Activated CD8-positive, alpha-beta memory T cell treated with anti-CD3 and anti-CD28 coated beads, Interleukin-2, amount 50 U/mL, for 24 hours (primary cell): Measurements from ENCODE around the gene KCNK1.

Source experiments
- DNase-seq: peaks from one replicate; pipeline ENCODE4 v3.0.0-alpha.2; 2020; ENCODE audit errors: extremely low read depth

The KCNK1 gene

DNA sequence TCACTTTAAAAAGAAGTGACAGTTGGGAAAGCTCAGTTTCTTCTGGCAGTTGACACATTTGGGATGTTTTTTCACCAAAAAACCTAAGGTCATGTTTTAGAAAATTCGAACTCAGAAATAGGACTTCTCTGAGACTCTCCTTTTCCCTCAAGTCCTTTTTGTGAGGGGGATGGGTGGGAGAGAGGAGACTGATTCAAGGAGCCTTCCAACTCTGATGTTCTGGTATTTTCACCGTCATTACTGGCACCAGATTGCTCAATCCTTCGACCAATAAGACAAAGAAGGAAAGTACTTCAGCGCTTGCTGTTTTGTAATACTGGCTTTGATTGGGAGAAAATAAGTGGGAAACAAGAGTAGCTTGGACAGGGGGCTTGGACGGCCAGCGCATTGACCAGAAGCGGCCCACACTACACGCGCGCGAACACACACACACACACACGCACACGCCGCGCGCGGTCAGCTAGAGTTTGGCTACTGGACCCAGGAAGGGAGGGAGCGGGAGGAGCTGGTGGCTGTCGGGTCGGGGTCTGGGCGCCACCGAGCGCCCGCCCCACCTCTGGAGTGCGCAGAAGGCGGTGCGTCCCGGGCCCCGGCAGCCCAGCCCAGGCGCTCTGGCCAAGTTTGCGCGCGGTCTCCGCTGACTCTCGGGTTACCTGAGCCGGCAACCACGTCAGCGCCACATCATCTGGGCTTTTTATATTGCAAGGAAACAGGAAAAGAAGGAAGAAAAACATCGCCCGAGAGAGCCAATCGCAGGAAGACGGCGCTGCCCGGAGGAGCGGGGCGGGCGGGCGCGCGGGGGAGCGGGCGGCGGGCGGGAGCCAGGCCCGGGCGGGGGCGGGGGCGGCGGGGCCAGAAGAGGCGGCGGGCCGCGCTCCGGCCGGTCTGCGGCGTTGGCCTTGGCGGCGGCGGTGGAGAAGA is at the start of gene KCNK1:
TSS of gene KCNK1 (plus strand) at position 855 of the 921 bp plus-strand sequence. CDS start at position 921, 66 bp downstream.
- DNase-seq = no peak

DNA sequence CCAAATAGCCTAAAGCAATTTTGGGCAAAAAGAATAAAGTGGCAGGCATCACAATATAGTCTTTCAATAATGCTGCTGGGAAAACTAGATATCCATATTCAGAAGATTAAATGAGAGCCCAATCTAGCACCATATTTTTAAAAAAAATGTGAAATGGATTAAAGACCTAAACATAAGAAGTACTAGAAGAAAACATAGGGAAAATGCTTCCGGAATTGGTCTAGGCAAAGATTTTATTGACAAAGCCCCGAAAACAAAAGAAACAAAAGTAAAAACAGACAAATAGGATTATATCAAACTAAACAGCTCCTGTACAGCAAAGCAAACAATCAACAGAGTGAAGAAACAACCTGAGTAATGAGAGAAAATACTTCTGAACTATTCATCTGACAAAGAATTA is 48.6 kb upstream of the KCNK1 start:
- DNase-seq = no peak

DNA sequence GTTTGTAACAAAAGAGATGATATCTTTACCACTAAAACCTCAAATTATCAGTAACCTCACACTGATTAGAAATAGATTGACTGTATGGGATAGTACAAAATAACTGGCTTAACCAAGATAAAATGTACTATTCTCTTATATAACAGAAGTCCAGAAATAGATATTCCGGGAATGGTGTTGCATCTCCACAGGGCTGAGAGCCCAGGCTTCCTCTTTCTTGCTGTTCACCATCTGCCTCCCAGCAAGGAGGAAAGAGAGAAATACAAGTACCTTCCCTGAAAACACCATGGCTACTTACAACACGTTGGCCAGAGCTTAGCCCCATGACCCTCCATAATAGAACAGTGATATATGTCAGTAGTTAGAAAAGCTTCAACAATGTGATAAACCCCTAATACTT is 47.0 kb upstream of the KCNK1 start:
- no peak for DNase-seq

GRCh38 chr1:233569636-233570035 is 44.3 kb upstream of the KCNK1 start:
- DNase-seq = no peak

DNA sequence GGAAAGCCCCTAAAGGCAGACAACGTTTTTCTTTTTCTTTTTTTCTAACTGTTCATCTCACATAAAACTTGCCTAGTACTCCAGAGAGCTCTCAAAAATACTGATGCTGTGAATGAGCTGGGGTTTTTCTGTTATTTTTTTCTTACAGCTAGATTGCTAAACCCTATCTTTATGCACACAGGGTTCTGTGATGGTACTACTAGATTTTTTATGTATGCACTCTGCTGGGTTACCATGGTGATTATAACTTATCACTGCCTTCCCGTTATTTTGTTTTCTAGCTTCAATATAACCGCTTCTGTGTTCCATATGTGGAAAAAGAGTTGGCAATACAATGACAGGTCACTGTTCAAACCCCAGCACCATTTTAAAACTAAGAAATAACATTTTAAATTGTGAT is 43.7 kb upstream of the KCNK1 start:
- DNase-seq = no peak

GRCh38 chr1:233570706-233571105 is 43.2 kb upstream of the KCNK1 start:
- no peak for DNase-seq

DNA sequence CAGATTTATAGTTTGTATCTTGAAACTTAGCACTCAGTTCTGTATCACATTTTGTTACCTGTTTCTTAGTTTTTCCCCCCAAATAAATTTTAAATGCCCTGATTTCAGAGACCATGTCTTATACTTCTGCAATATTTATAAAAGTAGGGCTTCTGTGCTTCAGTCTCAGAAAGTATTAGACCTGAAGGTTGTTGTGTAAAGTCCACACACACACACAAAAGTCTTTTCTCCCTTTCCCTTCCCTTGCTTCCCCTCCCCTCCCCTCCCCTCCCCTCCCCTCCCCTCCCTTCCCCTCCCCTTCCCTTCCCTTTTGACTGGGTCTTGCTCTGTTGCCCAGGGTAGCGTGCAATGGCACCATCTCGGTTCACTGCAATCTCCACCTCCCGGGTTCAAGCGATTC is 41.0 kb upstream of the KCNK1 start:
- DNase-seq = no peak

- DNase-seq = no peak
Measured at GRCh38 chr1:233575450-233575849, 38.5 kb upstream of the KCNK1 start.

DNA sequence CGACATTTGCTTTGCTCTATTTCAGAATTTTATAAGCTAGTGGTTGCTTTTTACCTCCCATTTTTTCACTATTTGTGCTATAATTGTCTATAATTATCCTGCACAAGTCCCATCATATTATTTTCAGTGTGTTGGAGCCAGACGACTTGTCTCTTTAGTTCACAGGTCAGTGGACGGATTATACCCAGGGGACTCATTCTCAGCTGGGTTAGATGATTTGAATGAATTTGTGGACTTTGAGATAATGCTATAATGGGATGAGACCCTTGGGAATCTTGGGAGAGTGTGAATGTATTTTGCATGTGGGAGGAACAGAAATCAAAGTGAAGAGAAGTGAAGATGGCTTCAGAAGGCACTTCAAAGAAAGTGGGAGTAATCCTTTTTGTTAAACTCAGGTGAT is 31.5 kb upstream of the KCNK1 start:
- DNase-seq = no peak

DNA sequence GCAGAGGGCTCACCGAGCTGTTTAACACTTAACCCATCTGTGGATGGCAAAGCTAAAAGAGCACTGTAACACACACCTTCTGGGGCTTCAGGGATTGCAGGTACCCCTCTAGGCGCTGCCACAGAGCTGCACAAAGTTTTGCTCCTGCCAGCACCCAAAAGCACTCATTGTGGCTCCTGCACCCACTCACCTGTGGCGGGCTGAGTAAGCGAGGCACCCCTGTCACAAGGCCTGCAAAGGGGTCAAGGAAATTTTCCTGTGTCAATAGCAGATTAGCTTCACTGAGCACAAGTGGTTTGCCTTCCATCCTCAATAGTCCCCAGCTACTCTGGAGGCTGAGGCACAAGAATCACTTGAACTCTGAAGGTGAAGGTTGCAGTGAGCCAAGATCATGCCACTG is 29.5 kb upstream of the KCNK1 start:
- DNase-seq = no peak

DNA sequence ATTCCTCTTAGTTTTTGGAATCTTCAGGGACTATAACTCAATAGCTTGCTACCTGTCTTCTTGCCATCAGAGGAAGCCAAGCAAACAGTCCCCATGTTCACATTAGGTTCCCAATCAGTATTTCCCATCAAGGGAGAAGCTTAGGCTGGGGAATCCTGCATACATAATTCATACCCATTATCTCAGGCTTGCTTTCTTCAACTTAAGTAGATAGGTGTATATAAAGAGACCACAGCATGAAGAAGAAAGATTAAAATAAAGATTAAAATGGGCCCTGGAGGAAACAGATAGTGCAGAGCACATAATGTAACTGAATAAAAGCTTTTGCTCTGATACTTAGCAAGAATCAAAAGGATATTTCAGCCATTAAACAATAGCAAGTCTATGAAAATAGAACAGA is 29.0 kb upstream of the KCNK1 start:
- no peak for DNase-seq

GRCh38 chr1:233586301-233586700 is 27.6 kb upstream of the KCNK1 start:
- no peak for DNase-seq

- DNase-seq = no peak
Measured at GRCh38 chr1:233587196-233587595, 26.7 kb upstream of the KCNK1 start.

GRCh38 chr1:233587958-233588799 is 25.7 kb upstream of the KCNK1 start:
- DNase-seq = no peak

- DNase-seq = no peak
Measured at GRCh38 chr1:233597489-233597901, 16.4 kb upstream of the KCNK1 start.

GRCh38 chr1:233598891-233599541 is 14.9 kb upstream of the KCNK1 start:
- no peak for DNase-seq

GRCh38 chr1:233599542-233600073 is 14.3 kb upstream of the KCNK1 start:
- DNase-seq = no peak

DNA sequence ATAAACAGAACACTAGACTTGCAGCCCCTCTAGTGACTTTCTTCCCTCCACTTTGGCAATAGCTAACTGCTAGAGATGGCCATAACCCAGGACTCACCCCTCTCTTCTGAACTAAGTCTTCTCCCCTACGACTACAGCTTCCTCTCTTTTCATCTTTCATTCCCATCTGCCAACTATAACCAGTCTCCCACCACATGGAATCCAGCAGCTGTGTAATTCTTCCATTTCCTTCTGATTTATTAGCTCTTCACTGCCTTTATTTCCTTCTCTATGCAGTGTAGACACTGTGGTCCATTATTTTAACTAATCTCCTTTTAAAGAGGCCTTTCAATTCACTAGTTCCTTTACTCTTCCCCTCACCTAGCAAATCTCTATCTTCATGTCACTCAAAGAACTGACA is 13.4 kb upstream of the KCNK1 start:
- no peak for DNase-seq

DNA sequence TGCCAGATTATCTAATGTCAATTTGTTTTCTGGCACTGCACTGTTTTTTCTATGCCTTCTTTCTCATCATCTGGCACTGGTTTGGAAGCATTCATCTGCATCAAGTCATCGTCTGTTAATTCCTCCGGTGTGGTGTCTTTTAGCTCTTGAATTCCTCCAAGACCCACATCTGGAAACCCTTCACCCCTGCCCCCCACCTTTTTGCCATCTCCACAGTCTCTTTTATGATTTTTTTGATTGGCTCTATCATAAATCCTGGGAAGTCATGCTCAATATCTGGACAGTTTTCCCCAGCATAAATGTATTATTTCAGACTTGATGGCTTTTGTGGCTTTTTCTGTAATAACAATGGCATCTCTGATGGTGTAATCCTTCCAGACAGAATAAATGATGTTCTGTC is 10.4 kb upstream of the KCNK1 start:
- DNase-seq = no peak

- DNase-seq = no peak
Measured at GRCh38 chr1:233605205-233605604, 8.7 kb upstream of the KCNK1 start.

GRCh38 chr1:233606813-233607212 is 7.1 kb upstream of the KCNK1 start:
- no peak for DNase-seq
